Duodenal mucosa (tissue), 2 donors: ENCODE data around the gene DTX1.

Experiments
- H3K27ac ChIP-seq: one replicate; pipeline ENCODE4 v1.7.0; 2013; ENCODE audit warnings: low read depth, low read length
- H3K27me3 ChIP-seq, 2 donors: one replicate each; pipeline ENCODE4 v1.7.0; 2013; ENCODE audit warnings: low read length in 2 of 2, control low read depth in 1 of 2; ENCODE audit not compliant: insufficient read depth in 2 of 2, control insufficient read depth in 1 of 2
- H3K36me3 ChIP-seq, 2 donors: one replicate each; pipeline ENCODE4 v1.7.0; 2013; ENCODE audit warnings: low read length in 2 of 2, control low read depth in 1 of 2; ENCODE audit not compliant: insufficient read depth in 2 of 2, control insufficient read depth in 1 of 2
- H3K4me1 ChIP-seq, 2 donors: one replicate each; pipeline ENCODE4 v1.7.0; 2013; ENCODE audit warnings: low read length in 2 of 2, control low read depth in 1 of 2; ENCODE audit not compliant: insufficient read depth in 2 of 2, control insufficient read depth in 1 of 2
- H3K4me3 ChIP-seq, 2 donors: one replicate each; pipeline ENCODE4 v1.7.0; 2013; ENCODE audit warnings: low read length in 2 of 2, low read depth in 1 of 2
- H3K9ac ChIP-seq, 2 donors: one replicate each; pipeline ENCODE4 v1.7.0; 2013; ENCODE audit warnings: low read length in 2 of 2, low read depth in 1 of 2
- H3K9me3 ChIP-seq, 2 donors: one replicate each; pipeline ENCODE4 v1.7.0; 2013; ENCODE audit warnings: low read length in 2 of 2, control low read depth in 1 of 2; ENCODE audit not compliant: control insufficient read depth in 1 of 2

DTX1 gene

DNA sequence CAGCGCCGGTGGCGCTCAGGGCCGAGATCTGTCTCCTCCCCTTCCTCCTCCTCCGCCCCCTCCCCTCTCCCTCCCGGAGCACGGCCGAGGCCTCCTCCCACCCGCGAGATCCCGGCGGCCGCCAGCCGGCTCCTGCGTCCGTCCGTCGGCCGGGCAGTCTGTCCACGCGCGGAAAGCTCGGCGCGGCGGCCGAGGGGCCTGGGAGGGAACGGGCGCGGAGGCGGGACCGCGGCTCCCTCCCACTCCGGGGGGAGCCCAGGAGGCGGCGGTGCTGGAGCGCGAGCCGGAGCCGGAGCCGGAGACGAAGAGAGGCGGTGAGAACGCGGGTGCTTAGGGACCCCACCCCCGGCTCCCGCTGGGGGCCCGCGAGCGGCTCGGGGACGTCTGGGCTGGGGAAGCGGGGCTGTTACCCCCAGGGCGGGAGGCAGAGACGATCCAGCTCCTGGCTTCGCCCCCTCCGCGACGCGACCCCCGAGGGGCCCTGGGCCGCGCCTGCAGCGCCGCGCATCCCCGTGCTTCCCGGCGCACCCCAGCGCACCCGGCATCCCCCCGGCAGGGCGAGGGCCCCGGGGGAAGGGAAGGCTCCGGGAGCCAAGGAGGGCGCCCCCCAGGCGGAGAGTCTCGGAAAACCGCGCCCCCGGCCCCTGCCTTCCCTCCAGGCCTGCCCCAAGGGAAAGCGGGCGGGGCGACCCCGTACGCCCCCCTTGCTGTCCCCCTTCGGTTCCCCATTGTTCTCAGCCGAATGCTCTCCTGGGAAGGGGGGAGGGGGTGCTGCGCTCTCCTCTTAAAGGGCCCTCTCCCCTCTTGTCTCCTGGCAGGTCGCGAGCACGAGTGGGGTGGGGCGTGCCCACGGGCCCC, at the start of gene DTX1:
Gene DTX1 (plus strand): TSS at position 100 of the 858 bp plus-strand sequence. CDS start 1,463 bp downstream, outside the sequence.
- H3K27ac ChIP-seq: no peak within 1 kb of the TSS
- peaks cover 7 to 13% of the 10 kb centered on the region in 2 donors for H3K27me3 ChIP-seq
- no peaks in the 10 kb centered on the region for H3K4me1 ChIP-seq
- H3K36me3 ChIP-seq: no peaks in the 10 kb centered on the region
- H3K4me3 ChIP-seq: peak within 1 kb of the TSS; percentile 18 to 55
- no peak within 1 kb of the TSS for H3K9ac ChIP-seq
- no peaks in the 10 kb centered on the region for H3K9me3 ChIP-seq

DNA sequence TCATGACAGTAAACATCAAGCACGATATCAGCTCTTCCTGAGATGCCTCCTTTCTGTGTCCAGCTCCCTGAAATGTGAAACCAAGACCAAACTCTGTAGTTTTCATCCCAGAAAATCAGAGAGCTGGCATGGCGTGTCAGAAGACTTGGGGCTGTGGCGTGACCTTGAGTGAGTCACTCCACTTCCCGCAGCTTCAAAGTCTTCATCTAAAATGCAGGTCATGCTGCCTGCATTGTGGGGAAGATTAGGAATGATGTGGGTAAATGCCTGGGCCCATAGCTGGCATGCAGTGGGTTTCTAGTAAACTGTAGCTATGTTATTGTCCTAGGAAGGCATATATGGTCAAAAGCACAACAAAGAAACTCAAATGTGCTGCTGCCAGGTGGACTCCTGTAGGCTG, 49.4 kb upstream of the DTX1 start:
- Histone ChIP-seq H3K27me3 (no peaks in the 10 kb centered on the region), H3K27ac (no peak overlapping the region), H3K4me3 (no peak overlapping the region), H3K4me1 (no peaks in the 10 kb centered on the region), H3K9me3 (peaks cover 2 to 5% of the 10 kb centered on the region in 2 donors), H3K36me3 (peaks cover 9 to 35% of the 10 kb centered on the region in 2 donors), H3K9ac (no peak overlapping the region)

DNA sequence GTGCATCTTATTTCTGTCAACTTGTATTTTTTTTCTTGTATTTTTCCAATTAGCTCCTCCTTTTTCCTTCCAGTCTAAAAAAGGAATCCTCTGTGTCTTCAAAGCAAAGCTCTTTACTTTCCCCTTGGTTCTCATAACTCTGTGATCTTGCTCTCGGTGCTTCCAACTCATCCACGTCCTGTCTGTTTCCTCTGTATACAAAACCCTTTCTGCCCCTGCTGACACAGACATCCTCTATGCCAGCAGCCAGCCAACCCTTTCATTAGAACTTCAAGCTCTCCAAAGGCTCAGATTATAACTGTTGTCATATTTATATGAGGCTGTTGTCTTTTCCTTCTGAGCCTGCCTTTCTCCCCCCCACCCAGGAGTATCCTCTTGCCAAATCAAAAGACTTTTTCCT, 45.8 kb upstream of the DTX1 start:
- Histone ChIP-seq H3K36me3 (peaks cover 9 to 29% of the 10 kb centered on the region in 2 donors), H3K9me3 (peaks cover 2 to 5% of the 10 kb centered on the region in 2 donors), H3K27ac (no peak overlapping the region), H3K4me3 (no peak overlapping the region), H3K27me3 (no peaks in the 10 kb centered on the region), H3K9ac (no peak overlapping the region), H3K4me1 (no peaks in the 10 kb centered on the region)

DNA sequence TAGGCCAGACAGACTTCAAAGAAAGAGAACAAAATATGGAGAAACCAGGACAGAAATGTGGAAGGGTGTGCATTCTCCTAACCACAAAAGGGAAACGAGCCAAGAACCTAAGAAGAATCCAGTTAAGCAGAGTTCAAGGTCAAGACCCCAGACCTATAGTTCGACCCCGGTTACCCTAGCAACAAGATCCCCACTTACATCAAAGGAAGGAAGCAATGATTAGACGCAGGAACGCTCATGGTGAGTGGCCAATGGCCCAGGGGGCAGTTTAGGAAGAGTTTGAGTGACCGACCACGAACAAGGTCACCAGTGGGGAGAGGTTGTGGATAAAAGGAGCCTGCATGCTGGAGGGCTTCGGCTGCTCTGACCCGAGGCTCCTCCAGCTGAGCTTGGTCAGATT, 42.0 kb upstream of the DTX1 start:
- Histone ChIP-seq H3K4me3 (no peak overlapping the region), H3K36me3 (peaks cover 2 to 7% of the 10 kb centered on the region in 2 donors), H3K9me3 (peaks cover 2 to 5% of the 10 kb centered on the region in 2 donors), H3K4me1 (no peaks in the 10 kb centered on the region), H3K27ac (no peak overlapping the region), H3K9ac (no peak overlapping the region), H3K27me3 (no peaks in the 10 kb centered on the region)

DNA sequence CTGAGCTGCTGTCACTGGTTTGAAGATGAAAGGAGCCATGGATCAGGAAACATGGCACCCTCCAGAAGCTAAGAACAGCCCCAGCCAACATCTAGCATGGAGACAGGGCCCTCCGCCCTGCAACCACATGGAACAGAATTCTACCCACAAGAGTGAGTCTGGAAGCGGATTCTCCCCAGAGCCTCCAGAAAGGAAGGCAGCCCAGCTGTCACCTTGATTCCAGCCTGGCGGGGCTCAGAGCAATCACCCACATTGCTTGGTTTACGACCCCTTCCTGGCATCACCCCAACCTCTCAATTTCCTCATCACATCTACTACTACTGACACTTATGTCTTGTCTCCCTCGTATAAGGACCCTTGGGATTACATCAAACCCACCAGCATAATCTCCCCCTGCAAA, 39.7 kb upstream of the DTX1 start:
- H3K4me1 ChIP-seq: no peaks in the 10 kb centered on the region
- no peaks in the 10 kb centered on the region for H3K9me3 ChIP-seq
- H3K27me3 ChIP-seq: peaks cover 0 to 6% of the 10 kb centered on the region in 2 donors
- no peaks in the 10 kb centered on the region for H3K36me3 ChIP-seq
- H3K9ac ChIP-seq: no peak overlapping the region
- H3K27ac ChIP-seq: no peak overlapping the region
- H3K4me3 ChIP-seq: no peak overlapping the region

DNA sequence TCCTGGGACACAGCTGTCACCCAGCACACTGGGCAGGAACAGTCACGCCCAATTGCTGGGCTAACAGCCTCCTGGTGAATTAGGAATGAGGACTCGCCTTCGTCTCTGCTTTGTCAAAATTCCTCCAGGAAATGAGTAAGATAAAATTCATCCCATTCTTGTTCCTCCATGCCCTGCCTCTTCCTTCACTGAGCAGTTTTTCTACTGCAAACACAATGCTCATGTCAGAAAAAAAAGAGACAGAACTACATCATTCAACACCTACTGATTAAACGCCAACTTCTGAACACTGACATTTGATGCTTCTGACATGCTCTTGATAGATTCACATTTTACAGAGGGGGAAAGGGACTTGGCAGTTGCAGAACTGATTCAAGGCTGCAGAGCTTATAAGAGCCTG, 37.5 kb upstream of the DTX1 start:
- Histone ChIP-seq H3K36me3 (no peaks in the 10 kb centered on the region), H3K9me3 (no peaks in the 10 kb centered on the region), H3K4me1 (no peaks in the 10 kb centered on the region), H3K27ac (no peak overlapping the region), H3K9ac (no peak overlapping the region), H3K27me3 (peaks cover 0 to 6% of the 10 kb centered on the region in 2 donors), H3K4me3 (no peak overlapping the region)

DNA sequence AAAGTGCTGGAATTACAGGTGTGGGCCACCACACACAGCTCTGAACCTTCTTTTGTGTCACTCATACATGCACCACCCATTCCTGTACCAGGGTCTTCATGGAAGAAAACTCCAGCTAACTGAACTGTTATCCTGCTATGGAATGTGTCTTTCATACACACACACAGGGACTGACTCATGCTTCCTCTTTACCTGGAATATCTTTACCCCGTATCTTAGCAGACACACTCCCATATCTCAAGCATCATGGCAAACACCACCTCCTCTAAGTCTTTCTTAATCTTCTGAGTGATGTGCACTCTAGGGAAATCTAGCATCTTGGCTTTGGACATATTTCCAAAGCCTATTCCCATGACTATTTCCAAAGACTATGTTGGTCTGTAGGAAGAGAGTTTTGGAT, 35.0 kb upstream of the DTX1 start:
- H3K27ac ChIP-seq: no peak overlapping the region
- no peaks in the 10 kb centered on the region for H3K9me3 ChIP-seq
- H3K9ac ChIP-seq: no peak overlapping the region
- no peaks in the 10 kb centered on the region for H3K4me1 ChIP-seq
- H3K27me3 ChIP-seq: peaks cover 0 to 6% of the 10 kb centered on the region in 2 donors
- no peak overlapping the region for H3K4me3 ChIP-seq
- no peaks in the 10 kb centered on the region for H3K36me3 ChIP-seq

DNA sequence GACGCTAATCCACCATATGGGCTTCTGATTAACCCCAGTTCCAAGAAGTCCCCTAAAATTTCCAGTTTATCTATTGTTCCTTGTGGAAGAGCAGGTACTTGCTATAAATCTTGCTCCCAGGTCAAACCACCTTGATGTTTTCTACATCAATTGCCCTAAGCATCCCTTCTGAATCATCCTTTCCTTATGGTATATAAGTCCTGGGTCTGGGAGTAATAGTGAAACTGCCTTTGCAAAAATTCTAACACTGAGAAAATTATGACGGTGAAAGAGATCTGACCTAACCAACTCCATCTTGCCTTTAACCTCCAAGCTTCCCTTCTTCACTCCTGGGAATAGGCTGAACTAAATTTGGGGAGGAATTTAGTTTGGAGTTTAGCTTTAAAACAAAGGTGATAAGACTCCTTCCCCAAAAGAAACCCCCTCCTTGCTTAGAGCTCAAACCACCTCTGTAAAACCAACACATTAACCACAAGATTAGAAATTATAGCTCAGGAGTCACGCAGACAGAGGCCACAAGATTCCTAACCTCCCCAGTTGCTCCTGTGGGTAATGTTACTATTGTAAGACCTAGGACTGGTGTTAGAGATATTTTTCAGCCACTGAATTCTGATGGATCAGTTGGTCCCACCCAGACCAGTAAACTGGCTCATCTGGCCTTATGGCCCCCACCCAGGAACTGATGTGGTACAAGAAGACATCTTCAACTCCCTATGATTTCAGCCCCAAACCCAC, 33.8 kb upstream of the DTX1 start:
- Histone ChIP-seq H3K9ac (no peak overlapping the region), H3K4me1 (no peaks in the 10 kb centered on the region), H3K36me3 (no peaks in the 10 kb centered on the region), H3K4me3 (no peak overlapping the region), H3K9me3 (no peaks in the 10 kb centered on the region), H3K27ac (no peak overlapping the region), H3K27me3 (peaks cover 0 to 6% of the 10 kb centered on the region in 2 donors)

DNA sequence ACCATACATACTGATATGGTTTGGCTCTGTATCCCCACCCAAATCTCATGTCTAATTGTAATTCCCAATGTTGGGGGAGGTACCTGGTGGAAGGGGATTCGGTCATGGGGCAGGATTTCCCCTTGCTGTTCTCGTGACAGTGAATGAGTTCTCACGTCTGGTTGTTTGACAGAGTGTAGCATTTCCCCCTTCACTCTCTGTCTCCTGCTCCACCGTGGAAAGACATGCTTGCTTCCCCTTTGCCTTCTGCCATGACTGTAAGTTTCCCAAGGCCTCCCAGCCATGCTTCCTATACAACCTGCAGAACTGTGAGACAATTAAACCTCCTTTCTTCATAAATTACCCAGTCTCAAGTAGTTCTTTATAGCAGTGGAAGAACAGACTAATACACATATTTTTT, 28.8 kb upstream of the DTX1 start:
- Histone ChIP-seq H3K27ac (no peak overlapping the region), H3K4me3 (no peak overlapping the region), H3K9ac (no peak overlapping the region), H3K9me3 (no peaks in the 10 kb centered on the region), H3K36me3 (no peaks in the 10 kb centered on the region), H3K4me1 (no peaks in the 10 kb centered on the region), H3K27me3 (peaks cover 0 to 3% of the 10 kb centered on the region in 2 donors)

DNA sequence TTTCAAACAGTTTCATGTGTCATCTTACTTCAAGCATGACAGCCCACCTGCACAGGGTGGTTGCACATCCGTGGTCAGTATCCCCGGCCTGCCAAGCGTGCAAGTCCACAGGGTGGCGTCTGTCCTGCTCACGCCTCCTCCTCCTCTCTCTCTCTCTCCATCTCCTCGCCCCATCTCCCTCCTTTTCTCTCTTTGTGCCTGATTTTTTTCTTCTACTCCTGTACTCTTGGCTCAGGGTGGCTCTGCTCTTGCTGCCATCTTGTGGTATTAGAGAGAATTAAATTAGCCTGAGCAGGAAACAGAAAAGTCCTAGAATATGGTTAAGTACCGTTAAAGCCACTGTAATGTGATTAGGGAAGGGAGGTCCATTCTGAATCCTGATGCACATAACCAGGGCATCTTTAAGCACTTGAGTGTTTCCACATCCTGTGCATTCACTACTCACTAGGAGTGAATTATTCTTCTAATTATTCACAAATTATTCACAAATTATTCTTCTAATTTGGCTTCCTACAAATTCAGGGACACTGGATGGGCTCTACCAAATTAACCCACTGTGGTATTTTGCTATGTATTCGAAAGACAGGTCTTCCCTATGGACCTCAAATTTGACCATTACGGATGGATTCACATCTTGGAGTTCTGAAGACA, 25.5 kb upstream of the DTX1 start:
- H3K9me3 ChIP-seq: no peaks in the 10 kb centered on the region
- no peaks in the 10 kb centered on the region for H3K36me3 ChIP-seq
- H3K4me3 ChIP-seq: no peak overlapping the region
- no peak overlapping the region for H3K9ac ChIP-seq
- H3K27ac ChIP-seq: no peak overlapping the region
- peaks cover 0 to 3% of the 10 kb centered on the region in 2 donors for H3K27me3 ChIP-seq
- no peaks in the 10 kb centered on the region for H3K4me1 ChIP-seq
